ENCODE measurements around the gene TMEM229A. TPM values are rescaled to one million over a fixed set of nuclear protein-coding genes. Genes with fewer than 3 reads are reported as not detected.

TMEM229A gene
- total RNA-seq, 1 donor from 2014 or later, result not detected

DNA sequence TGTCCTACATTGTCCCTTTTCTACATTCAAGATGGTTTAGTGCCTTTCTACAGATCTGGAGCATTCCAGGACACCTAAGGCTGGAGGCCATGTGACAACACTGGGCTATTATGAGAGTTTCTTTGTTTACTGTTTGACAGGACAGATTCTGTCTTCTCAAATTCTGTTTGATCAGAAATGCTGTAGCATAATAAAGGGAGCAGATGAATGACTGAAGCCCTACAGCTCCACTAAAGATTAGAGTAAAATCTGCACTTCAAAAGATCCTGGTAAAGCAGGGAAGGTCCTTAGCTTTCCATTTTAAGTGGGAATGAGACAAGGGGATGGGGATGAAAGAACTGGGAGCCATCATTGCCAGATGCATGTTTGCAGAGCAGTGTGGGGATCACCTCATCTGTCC, 38.4 kb downstream of the TMEM229A start:
- no peaks in the 10 kb centered on the region for H3K4me1 Mint-ChIP-seq (ENCODE audit: low read depth)
- no peaks in the 10 kb centered on the region for H3K27me3 Mint-ChIP-seq (ENCODE audit: low read depth)
- DNase-seq (ENCODE audit: low spot score), result no peak
- no peaks in the 10 kb centered on the region for H3K9me3 Mint-ChIP-seq (ENCODE audit: low read depth)
- H3K36me3 Mint-ChIP-seq (ENCODE audit: low read depth), result no peaks in the 10 kb centered on the region
- H3K4me3 Mint-ChIP-seq (ENCODE audit: unreplicated experiment), result no peak overlapping the region
- no peak overlapping the region for H3K27ac Mint-ChIP-seq (ENCODE audit: unreplicated experiment)
- TF ChIP-seq, protein P1, sequence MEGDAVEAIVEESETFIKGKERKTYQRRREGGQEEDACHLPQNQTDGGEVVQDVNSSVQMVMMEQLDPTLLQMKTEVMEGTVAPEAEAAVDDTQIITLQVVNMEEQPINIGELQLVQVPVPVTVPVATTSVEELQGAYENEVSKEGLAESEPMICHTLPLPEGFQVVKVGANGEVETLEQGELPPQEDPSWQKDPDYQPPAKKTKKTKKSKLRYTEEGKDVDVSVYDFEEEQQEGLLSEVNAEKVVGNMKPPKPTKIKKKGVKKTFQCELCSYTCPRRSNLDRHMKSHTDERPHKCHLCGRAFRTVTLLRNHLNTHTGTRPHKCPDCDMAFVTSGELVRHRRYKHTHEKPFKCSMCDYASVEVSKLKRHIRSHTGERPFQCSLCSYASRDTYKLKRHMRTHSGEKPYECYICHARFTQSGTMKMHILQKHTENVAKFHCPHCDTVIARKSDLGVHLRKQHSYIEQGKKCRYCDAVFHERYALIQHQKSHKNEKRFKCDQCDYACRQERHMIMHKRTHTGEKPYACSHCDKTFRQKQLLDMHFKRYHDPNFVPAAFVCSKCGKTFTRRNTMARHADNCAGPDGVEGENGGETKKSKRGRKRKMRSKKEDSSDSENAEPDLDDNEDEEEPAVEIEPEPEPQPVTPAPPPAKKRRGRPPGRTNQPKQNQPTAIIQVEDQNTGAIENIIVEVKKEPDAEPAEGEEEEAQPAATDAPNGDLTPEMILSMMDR (IDR thresholded peaks at IDR 0.05), result no peak

DNA sequence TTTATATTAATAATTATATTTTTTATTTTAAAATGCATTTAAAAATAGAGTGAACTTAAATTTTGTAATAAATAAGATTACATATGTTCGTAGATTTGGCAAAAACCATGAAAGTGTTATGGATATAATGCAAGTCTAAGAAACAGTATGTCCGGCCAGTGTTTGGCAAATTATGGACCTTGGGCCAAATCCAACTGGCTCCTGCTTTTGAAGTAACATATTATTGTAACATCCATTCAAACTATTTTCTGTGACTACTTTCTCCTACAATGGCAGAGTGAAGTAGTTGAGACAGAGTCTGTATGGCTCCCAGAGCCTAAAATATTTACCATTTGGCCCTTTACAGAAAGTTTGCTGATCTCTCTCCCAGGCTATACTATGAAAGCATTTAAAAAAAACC, 38.9 kb downstream of the TMEM229A start:
- TF ChIP-seq, protein P1 (IDR thresholded peaks at IDR 0.05), result no peak
- no peaks in the 10 kb centered on the region for H3K27me3 Mint-ChIP-seq (ENCODE audit: low read depth)
- DNase-seq (ENCODE audit: low spot score), result no peak
- no peaks in the 10 kb centered on the region for H3K4me1 Mint-ChIP-seq (ENCODE audit: low read depth)
- H3K36me3 Mint-ChIP-seq (ENCODE audit: low read depth), result no peaks in the 10 kb centered on the region
- H3K4me3 Mint-ChIP-seq (ENCODE audit: unreplicated experiment), result no peak overlapping the region
- no peak overlapping the region for H3K27ac Mint-ChIP-seq (ENCODE audit: unreplicated experiment)
- H3K9me3 Mint-ChIP-seq (ENCODE audit: low read depth), result no peaks in the 10 kb centered on the region

DNA sequence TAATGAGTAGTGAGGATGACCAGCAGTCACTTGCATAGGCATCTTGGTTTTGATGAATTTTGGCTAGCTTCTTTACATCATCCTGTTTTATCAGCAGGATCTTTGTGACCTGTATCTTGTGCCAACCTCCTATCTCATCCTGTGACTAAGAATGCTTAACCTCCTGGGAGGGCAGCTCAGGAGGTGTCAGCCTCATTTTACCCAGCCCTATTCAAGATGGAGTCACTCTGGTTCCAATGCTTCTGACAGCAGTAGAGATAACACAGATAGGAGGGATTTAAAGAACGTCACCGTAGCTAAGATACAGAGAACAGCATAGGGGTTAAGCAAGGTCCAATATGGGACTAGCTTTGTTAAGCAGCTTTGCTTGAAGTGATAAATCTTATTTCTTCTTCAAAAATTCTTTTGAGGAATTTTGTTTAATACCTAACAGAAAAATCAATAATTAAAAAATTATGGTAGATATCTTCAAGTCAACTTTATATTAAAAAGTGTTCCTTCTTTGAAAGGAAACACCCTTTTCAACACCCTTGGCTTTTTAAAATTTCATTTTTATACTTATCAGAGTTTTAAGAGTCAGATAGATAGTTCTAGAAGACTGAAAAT, 39.9 kb downstream of the TMEM229A start:
- Mint-ChIP-seq H3K27ac (ENCODE audit: unreplicated experiment) (no peak overlapping the region), H3K36me3 (ENCODE audit: low read depth) (no peaks in the 10 kb centered on the region), H3K27me3 (ENCODE audit: low read depth) (no peaks in the 10 kb centered on the region), H3K4me3 (ENCODE audit: unreplicated experiment) (no peak overlapping the region), H3K9me3 (ENCODE audit: low read depth) (no peaks in the 10 kb centered on the region), H3K4me1 (ENCODE audit: low read depth) (no peaks in the 10 kb centered on the region)
- DNase-seq (ENCODE audit: low spot score), result no peak
- TF ChIP-seq, protein P1 (IDR thresholded peaks at IDR 0.05), result no peak

DNA sequence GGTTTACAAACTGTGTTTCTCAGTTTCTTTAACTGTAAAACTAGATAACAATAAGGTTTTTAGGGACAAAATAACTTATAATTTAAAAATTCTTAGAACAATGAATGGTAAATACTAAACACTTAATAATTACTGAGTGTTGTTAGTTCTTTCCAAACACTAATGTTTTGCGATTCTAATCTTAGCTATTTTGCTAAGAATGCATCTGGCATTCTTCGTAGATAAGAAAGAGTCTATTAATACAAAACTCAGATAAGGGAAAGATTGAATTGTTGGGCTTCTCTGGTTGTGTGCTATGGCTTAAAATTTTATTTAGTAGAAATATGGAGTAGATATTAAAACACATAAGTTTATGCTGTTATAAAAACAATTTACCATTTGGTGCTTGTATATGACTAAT, 45.4 kb downstream of the TMEM229A start:
- Mint-ChIP-seq H3K27me3 (ENCODE audit: low read depth) (peaks cover 2% of the 10 kb centered on the region), H3K27ac (ENCODE audit: unreplicated experiment) (no peak overlapping the region), H3K4me1 (ENCODE audit: low read depth) (no peaks in the 10 kb centered on the region), H3K36me3 (ENCODE audit: low read depth) (peaks cover 2% of the 10 kb centered on the region), H3K9me3 (ENCODE audit: low read depth) (no peaks in the 10 kb centered on the region), H3K4me3 (ENCODE audit: unreplicated experiment) (no peak overlapping the region)
- TF ChIP-seq, protein P1 (IDR thresholded peaks at IDR 0.05), result no peak
- no peak for DNase-seq (ENCODE audit: low spot score)

Other genes starting within 250 kb of the TMEM229A start
- gene HYAL4, start 187.9 kb downstream of the TMEM229A start, total RNA-seq, result not detected in 3 replicates
- not detected in 3 replicates for gene SPAM1, start 107.8 kb downstream of the TMEM229A start, total RNA-seq